GM19099 (cell line): ENCODE data around the gene KCTD19.

Experiments
- POLR2A ChIP-seq: IDR thresholded peaks from 3 replicates; pipeline ENCODE4 v1.6.1; 2011; ENCODE audit warnings: low read depth; ENCODE audit not compliant: insufficient read length; ENCODE audit errors: extremely low read depth

KCTD19 gene

DNA sequence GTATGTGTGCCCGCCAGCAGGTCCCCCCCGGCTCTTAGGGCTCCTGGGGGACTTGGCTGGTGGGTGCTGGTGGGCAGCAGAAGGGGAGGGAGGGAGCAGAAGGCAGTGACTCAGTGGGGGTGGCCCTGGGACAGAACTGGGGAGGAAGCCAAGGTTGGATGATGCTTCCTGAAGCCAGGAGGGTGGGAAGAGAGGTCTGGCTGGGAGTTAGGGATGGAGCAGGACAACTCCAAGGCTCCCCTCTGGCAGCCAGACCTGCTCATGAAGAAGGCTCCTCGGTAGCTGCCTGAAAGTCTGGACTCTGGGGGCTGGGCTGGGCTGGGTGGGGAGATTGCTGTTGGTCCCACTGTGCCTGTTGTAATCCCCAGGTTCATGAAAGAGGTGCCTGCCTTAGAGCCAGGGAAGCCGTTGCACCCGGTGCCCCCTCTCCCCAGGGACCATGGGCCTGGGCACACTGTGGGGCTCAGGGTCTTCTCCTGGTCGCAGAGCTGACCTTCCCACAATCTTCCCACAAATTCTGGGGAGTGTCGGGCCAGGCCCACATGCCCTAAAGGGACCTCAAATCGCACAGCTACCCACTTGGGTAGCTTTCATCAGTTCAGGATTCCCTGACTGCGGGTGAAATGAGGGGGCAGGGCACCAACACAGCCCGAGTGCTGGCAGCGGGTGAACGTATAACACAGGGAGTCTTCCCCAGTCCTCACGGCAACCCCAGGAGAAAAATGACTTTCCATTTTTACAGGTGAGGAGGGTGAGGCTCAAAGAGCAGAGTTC, 48.4 kb downstream of the KCTD19 start:
- TF ChIP-seq POLR2A: no peak

DNA sequence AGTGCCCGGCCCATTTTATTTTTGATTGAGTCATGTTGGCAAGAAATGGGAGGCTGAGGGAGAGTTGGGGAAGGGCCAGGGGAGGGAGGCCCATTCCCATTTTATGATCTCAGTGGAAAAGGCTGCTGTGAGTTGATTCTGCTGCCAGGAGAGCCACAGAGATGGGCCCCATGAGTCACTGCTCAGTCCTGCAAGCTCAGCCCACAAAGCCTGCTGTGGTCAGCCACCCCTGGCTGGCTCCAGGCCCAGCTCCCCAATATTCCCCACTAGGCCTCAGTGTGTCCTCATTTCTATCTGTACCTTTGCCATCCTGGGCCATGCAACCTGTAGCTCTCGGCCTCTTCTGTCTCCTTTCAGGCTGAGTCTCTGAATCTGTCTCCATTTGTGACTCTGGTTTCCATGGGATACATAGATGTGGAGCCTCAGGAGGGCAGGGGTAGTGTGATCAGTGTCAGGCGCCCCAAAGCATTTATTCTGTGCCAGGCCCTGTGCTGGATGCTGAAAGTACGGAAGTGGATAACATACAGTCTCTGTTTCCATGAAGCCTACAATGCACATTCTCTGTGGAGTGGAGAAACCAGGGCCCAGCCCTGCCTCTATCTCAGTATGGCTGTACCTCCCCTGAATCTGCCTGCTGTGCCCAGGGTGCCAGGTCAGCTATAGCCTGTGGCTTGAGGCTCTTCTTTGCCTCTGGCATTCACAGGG, 49.1 kb downstream of the KCTD19 start:
- no peak for TF ChIP-seq POLR2A

DNA sequence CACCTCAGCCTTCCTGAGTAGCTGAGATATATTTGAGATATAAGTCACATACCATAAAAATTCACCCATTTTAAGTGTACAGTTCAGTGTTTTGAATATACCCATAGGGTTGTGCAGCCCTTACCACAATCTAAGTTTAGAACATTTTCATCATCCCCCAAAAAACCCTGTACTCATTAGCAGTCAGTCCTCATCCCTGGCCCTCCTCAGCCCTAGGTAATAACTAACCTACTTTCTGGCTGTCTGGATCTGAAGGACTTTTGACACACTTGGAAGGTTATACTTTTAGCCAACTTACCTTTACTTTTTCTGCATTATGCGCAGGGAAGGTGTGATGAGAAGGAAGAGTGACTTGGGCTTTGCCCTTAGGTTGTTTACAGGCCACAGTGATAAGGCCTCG, 51.2 kb downstream of the KCTD19 start:
- no peak for TF ChIP-seq POLR2A

DNA sequence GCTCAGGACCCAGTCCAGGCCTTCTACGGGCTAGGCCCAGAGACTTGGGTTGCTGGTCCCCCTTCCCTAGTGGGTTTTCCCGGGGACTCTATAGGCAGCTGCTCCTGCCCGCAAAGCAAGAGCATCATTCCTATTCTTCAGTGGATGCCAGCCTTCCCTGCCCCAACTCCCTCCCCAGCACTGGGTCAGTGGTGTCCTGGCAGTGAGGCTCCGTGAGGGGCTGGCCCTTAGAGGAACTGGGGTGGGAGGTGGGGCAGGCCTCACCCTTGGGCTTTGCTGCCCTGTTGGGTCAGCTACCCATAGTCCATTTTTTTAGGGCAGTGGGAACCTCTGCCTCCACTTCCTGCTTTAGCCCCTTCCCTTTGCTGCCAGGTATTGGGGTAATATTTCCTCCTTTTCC, 55.1 kb downstream of the KCTD19 start:
- no peak for TF ChIP-seq POLR2A

DNA sequence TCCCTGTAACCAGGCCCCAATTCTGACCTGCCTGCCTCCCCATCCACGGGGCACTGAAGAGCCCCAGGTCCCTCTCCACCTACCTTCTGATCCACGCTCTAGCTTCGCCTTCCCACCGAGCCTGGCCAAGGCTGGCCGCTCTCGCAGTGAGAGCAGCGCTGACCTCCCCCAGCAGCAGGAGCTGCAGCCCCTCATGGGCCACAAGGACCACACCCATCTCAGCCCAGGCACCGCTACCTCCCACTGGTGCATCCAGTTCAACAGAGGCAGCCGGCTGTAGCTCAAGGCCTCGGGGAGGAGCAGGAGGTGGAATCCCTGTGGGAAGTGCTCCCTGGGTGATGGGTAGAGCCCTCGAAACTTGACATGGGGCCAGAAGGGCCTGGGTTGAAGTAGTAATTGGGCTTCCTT, 55.6 kb downstream of the KCTD19 start:
- TF ChIP-seq POLR2A: no peak

DNA sequence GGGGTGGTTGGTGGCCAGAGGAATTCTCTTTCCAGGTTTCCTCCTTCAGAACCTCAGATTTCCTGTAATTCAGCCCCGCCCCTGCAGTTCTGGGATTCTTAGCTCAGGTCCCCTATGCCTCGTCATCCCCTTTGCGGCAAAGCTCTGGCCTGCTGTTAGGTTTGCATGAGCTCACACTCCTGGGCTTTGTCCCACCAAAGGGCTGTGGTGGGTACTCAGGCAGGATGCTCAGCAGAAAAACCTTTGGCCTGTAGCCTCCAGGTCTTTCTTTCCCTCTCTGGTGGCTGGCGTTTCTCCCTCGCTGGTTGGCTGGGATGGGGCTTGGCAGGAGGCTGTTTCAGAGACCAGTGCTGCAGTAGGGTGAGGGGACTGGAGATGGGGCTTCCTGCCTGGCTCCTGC, 56.8 kb downstream of the KCTD19 start:
- no peak for TF ChIP-seq POLR2A

DNA sequence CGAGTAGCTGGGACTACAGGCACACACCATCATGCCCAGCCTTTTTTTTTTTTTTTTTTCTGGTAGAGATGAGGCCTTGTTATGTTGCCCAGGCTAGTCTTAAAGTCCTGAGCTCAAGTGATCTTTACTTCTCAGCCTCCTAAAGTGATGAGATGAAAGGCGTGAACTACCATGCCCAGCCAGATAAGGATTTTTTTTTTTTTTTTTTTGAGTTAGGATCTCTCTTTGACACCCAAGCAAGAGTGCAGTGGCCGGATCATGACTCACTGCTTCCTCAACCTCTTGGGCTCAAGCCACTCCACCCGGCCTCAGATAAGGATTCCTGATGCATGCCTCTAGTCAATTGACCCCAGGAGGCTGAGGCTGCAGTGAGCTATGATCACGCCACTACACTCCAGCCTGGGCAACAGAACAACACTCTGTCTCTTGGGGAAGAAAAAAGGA, 58.4 kb downstream of the KCTD19 start:
- no peak for TF ChIP-seq POLR2A

DNA sequence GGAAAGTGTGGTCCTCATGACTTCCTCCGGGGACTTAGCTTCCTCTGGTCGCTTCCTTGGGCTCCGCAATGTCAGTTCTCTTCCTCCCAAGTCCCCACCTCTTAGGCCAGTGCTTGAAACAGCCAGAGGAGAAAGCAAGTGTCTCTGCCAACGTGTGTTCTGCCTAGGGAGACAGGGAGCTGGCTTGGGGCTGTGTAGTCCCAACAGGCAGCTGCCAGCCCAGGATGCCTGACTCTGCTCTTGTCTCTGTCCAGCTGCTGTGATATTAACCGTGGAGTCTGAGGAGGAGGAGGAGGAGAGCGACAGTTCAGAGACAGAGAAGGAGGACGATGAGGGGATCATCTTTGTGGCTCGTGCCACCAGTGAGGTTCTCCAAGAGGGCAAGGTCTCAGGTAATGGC, 60.7 kb downstream of the KCTD19 start:
- no peak for TF ChIP-seq POLR2A

DNA sequence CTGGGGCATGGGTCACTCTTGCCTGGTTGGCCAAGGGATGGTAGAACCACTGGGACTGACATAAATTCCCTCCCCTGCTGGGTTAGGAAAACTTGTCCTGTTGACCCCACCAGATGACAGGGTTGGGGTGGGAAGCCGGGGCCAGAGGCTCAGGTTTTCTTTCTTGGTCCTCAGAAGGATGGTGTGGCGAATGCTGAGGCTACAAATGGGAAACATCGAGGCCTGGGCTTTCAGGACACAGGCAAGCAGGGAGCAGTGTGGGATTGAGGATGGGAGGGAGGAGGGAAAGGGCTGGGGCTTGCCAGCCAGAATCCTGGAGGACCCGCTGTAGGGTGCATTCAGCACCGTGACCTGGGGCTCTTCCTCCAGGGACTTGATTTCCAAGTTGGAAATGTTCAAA, 61.7 kb downstream of the KCTD19 start:
- no peak for TF ChIP-seq POLR2A

DNA sequence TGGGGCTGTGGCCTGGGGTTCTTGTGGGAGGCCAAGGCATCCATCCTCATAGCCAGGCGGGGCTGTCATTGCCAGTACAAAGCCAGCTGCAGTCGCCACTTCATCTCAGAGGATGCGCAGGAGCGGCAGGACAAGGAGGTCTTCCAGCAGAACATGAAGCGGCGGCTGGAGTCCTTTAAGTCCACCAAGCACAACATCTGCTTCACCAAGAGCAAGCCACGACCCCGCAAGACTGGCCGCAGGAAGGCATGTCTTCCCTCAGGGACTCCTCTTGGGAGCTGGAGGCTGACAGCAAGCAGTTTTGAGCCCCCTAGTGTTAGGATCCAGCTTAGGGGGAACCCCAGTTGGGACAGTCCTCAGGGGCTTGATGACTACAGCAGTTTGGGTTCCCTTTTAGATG, 62.3 kb downstream of the KCTD19 start:
- TF ChIP-seq POLR2A: no peak

DNA sequence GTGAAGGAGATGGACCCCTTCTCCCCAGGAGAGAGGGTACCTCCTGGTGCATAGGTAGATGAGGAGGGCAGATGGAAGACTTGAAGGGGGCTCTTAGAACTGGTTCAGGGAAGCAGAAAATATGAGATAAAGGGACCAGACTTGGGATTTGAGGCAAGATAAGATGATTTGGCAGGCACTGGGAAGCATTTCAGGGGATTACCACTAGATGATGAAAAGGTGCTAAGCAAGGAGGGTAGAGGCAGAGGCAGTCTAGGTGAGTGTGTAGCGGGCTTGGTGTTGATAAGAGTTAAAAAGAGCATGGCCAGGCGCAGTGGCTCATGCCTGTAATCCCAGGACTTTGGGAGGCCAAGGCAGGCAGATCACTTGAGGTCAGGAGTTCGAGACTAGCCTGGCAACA, 63.3 kb downstream of the KCTD19 start:
- TF ChIP-seq POLR2A: no peak

DNA sequence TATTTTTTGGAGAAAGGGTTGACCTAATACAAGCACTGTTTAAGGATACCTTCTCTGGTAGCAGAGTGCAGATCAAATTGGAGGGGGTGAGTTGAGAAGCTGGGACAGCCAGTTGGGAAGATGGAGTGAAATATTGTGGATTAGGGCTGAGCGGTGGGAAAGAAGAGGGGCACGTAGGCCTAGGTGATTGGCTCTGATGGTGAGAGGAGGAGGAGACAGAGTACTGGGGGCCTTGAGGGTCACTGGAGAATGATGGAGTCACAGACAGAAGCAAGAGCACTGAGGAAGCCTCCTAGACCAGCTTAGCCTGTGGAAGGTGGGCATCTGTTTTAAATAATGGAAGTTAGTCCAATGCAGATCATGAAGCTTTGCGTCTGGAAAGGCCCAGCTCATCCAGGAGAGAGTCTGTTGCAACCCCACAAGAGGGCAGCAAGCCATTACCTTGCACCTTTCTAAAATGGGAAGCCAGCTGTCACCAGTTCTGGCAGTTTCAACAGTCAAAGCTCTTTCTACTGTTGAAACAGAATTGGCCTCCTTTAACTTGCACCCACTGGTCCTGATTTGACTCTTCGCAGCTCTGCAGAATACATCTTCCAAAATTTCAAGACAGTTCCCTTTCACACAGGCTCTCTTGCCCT, 66.0 kb downstream of the KCTD19 start:
- TF ChIP-seq POLR2A: no peak

DNA sequence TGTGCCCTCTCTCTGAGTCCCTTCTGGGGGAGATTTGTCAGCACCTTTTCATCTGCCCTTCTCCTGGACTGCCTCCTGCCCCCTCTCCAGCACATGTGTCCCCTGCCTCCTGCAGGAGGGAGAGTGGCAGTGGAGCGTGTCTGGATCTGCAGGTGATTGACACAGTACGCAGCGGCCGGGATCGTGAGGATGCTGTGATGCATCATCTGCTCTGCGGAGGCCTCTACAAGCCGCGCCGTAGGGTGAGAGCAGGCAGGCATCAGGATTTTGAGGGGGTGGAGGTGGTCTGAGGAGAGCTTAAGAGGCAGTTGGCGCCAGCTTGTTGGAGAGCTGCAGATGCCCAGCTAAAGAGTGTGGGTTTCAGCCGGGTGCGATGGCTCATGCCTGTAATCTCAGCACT, 66.8 kb downstream of the KCTD19 start:
- no peak for TF ChIP-seq POLR2A

DNA sequence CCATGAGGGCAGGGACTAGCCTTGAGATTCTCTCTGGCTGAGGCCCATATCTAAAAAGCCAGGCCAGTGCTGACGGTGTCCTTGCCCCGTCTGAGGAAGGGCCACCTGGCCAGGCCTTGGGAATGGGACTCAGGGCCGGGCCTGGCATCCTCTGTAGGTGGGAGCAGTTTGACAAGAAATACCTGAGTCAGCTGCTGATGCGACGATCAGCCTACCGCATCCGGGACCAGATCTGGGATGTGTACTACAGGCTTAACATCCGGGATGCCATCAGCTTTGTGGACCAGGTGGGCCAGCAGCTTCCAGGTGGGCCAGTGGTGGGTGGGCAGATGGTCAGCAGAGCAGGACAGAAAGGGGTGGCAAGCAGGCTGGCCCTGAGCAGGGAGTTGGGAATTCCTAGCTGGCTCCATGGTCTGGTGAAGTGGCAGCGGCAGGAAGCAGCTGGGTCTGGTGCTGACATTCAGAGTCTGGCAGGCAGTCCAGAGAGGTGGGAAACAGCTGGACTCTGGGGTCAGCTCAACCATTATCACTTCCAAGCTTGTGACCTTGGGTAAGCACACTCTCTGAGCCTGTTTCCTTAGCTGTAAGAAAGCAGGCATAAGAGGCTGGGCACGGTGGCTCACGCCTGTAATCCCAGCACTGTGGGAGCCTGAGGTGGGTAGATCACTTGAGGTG, 68.2 kb downstream of the KCTD19 start:
- TF ChIP-seq POLR2A: no peak

DNA sequence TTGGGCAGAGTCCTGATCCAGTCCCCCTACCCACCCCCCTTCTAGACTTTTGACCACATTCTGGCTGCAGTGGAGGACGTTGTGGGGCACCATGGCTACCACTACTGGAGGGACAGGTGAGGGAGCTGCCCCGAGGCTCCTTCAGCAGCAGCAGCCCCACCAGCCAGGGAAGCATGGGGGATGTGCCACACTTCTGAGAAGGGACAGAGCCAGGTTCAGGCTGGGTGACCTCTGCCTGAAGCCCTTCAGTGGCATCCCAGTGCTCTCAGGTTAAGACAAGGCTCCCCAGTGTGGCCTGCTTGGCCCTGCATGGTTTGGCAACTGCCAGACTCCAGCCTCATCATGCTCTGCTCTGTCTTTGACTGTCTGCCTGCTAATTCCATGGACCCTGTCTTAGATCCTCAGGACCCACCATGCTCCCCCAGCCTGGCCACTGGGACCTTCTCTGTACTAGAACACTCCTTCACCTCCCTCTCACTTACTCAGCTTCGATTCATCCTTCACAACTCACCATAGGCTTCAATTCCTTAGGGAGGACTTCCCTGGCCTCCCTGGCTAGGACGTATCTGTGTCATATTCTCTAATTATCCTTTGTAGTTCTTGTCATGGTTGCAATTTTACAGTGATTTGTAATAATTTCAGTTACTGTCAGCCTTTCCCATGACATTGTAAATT, 68.9 kb downstream of the KCTD19 start:
- no peak for TF ChIP-seq POLR2A

DNA sequence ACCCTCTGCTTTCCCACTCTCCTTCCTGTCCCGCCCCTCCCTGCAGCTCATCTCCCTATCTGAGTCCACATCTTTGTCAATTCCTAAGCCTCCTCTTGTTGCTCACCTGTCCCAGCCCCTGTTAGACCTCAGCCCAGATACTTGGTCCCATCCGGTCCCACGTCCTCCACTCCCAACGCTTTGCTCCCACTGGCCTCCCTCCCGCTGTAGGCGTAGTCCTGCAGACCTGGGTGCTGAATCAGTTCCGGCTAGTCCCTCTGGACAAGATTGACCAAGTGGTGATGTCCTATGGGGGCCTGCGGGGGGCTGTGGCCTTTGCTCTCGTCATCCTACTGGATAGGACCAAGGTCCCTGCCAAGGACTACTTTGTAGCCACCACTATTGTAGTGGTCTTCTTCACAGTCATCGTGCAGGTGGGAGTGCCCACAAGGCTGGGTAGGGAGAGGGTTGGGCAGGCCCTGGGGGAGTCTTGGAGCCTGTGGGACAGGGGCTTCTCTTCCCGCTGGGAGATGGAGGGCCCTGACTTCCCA, 69.8 kb downstream of the KCTD19 start:
- no peak for TF ChIP-seq POLR2A
